Activated gamma-delta T cell (primary cell): ENCODE results near the gene ZCCHC24.

ENCODE experiments used
- DNase-seq: peaks from one replicate; lab custom pipeline; 2025; lab: John Stamatoyannopoulos, UW

ZCCHC24 gene

DNA sequence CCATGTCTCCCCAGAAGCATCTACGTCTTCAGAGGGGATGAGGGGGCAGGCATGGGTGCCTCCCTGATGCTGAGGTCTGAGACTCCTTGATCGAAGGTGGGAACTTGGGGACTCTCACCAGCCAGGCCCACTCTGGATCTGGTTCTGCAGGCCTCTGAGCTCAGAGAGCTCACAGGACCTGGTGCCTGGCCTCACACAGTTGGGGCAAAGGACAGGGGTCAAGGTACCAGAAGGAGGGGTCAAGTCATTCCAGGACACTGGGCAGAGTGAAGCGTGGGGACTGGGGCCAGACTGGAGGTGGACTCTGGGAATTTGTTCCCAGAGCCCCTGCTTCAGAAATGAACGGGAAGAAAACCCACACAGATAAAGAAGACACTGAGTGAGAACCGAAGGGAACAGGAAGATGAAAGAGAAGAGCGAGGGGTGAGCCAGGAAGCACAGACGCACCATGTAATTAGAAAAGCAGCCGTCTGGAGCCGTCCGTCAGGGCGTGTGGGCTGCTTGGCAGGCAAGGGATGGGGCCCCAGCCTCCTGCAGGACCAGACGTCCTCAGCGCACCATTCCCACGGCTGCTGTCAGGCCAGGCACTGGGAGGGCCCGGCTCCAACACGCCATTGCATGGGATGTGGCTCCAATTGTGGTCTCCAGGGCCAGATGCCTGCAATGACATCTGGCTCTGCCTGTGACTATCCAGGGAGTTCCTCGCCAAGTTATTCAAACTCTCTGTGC lies 47.7 kb downstream of the ZCCHC24 start:
- no peak for DNase-seq

DNA sequence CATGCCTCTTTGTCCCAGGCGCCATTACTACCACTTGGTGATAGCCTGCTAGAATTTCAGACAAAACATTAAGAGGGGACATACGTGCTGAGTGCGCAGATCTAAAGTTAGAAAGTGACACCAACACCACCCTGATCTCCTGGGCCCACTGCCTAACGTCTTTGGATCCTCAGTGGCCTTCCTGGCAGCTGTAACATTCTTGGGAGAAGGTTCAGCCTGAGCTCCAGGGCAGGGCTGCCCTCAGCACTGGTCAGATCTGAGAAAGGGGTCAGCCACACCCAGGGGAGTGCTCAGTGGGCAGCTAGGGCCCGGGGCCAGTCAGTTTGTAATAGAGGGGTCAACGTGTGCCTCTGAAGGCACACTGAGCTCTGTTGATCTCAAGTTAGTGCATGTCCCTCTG lies 48.4 kb downstream of the ZCCHC24 start:
- DNase-seq, result no peak

DNA sequence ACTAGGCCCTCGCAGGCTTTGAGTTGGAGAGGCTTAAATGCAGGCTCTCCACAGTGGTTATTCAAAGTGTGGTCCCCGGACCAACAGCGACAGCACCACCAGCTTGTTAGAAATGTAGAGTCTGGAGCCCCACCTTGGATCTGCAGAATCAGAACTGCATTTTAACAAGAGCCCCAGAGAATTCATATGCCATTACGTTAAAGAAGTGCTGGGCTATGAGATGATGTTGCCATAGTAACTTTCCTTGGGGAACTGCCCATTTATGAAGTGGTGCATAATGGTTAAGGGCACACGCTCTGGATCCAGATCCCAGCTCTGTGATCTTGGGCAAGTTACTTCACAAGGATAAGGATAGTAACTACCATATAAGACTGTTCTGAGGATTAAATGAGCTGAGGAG lies 48.9 kb downstream of the ZCCHC24 start:
- no peak for DNase-seq

DNA sequence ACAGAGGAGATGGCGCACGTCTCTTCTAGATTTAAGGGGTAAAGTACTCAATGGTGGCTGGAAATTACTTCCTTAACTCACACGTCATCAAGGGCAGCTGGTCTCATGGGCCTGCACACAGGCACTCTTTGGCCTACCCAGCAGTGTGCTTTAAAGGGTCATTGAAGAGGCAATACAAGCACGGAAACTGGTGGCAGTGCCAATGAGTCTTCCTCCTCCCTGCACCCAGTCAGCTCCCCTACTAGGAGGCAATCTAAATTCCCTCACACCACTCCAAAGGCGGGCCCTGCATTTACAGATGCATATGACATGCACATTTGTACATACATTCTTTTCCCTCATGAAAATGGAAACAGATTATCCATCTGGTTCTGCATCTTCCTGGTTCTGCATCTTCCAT lies 50.8 kb downstream of the ZCCHC24 start:
- DNase-seq, result no peak

- DNase-seq, result no peak
Measured at GRCh38 chr10:79393924-79394610, 51.4 kb downstream of the ZCCHC24 start.

- no peak for DNase-seq
Measured at GRCh38 chr10:79393221-79393923, 52.1 kb downstream of the ZCCHC24 start.

GRCh38 chr10:79392506-79393176 lies 52.8 kb downstream of the ZCCHC24 start:
- DNase-seq, result no peak

GRCh38 chr10:79392020-79392398 lies 53.4 kb downstream of the ZCCHC24 start:
- no peak for DNase-seq

GRCh38 chr10:79391231-79392019 lies 54.0 kb downstream of the ZCCHC24 start:
- DNase-seq, result no peak

- no peak for DNase-seq
Measured at GRCh38 chr10:79390551-79391229, 54.7 kb downstream of the ZCCHC24 start.

DNA sequence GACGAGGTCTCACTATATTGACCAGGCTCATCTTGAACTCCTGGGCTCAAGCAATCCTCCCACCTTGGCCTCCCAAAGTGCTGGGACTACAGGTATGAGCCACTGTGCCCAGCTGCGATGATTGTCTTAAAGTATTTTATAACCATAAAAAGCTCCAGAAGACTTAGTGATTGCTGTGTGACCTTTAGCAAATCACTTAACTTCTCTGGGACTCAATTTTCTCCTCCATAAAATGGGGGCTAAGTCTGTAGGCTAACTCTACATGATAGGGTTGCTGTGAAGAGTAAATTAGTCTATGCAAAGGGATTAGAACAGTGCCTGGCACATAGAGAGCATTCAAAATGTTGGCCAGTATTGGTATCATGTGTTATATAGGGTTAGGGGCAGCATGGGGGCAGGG lies 55.4 kb downstream of the ZCCHC24 start:
- no peak for DNase-seq

DNA sequence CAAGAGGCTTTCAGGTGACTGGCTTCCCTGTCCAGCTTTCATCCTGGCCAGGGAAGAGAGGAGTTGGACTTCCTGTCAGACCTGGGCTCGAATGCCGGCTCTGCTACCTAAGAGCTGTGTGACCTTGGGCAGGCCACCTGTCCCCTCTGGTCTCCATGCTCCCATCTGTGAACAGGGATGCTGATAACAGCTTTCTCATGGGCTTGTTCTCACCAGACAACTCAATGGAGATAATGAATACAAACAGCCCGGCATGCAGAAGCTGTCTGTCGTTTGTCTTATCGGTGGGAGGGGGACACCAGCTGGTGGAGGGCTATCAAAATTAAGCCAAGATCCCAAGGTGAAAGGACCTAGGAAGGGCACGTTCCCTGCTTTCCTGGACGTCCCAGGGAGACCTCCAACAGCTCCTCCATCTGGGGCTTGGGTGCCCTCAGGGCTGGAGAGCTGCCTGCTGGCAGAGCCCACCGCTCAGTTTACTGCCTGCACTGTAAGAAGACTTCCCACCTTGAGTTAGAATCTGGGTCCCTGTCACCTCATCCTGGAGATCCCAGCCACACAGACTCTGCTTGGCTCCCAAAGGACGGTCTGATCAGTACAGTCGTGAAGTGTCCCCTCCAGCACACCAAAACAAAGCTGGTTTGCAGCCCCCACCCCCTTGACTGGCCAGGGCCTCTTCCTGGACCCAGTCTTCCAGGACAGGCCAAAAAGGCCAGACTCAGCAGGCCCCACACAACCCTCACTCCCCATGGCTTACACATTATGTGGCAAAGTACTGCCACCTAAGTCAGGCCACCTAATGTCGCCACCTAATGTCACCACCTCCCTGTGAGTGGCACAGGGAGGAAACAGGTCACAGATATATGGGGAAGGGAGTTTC lies 57.2 kb downstream of the ZCCHC24 start:
- no peak for DNase-seq

- no peak for DNase-seq
Measured at GRCh38 chr10:79387466-79387973, 57.9 kb downstream of the ZCCHC24 start.

- no peak for DNase-seq
Measured at GRCh38 chr10:79386637-79387465, 58.6 kb downstream of the ZCCHC24 start.

DNA sequence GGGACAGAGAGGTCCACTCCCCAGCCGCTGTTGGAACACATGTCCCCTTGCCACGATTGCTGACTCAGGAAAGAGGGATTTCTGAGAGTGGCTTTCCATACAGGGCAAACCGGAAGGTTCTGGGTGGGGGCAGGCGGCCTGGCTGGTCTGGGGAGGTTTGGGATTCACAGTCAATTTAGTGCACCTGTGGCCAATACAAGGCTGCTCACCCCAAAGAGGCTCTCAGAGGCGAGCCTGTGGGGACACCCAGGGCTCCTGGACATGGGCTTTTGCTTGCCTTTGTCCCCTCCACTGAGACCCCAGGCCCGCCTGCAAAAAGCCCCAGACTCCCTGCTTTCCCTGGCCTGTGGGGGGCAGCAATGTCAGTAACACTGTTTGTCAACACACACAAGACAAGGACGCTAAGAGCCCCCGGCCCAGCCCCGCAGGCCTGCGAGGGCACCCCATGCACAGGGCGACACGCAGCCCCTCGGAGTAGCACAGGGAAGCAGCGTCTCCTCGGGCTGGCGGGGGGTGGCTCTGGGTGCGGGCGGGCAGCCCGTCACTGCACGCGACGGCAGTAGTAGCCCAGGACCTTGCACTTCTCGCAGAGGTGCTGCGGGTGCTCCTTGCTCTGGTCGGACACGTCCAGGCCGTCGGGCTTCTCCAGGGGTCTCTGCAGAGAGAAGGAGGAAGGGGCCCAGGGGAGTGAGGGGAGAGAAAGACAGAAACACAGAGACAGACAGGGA lies 59.5 kb downstream of the ZCCHC24 start:
- no peak for DNase-seq

- DNase-seq, result no peak
Measured at GRCh38 chr10:79385392-79385795, 60.0 kb downstream of the ZCCHC24 start.

DNA sequence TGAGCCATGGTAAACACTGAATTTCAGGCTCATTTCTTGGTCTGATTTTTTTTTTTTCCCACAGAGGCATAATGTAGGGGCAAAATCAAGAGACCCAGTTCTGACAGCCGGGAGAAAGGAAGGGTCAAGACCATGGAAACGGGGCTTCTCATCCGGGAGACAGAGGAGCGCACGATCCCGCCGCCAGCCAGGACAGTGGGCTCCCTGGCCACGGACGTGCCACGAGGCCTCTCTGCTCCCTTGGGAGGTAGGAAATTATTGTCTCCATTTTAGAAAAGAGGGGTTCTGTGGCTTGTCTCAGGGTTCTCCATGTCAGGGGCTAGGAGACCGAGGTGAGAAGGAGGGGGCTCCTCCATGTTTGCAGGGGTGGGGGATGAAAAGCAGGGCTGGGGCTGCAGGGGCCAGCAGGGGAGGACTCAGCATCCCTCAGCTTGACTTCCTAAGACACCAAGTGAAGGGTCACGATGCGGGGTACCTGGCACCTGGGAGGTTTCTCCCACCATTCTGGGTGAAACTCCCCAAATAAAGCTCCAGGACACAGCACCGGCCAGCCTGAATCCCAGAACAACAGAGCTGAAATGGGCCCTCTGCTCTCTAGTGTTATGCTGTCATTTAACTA lies 60.5 kb downstream of the ZCCHC24 start:
- DNase-seq, result no peak
